Fibroblast of the aortic adventitia (primary cell): ENCODE results near the gene NBPF4. TPM values are rescaled to one million over a fixed set of nuclear protein-coding genes. Genes with fewer than 3 reads are reported as not detected.
A peak's percentile ranks its signal among the peaks of the same experiment; 100 is the strongest.

Experiments used
- DNase-seq: peaks from one replicate; pipeline ENCODE4 v3.0.0-alpha.2; 2010; ENCODE audit warnings: low read depth
- H3K4me3 ChIP-seq: 2 replicates; pipeline ENCODE4 v1.5.1; 2011; ENCODE audit warnings: low read depth, mild to moderate bottlenecking, control low read depth, low read length, moderate library complexity
- total RNA-seq: library from RNA; depleted of rRNA; stranded (reverse); fragments of >200 nt; gene quantifications from 2 replicates; pipeline ENCODE4 v1.2.3, GENCODE V29; 2012; ENCODE audit warnings: low replicate concordance
- TF ChIP-seq, protein P1 (sequence below): IDR thresholded peaks from 2 replicates; pipeline ENCODE4 v1.5.1; 2011; ENCODE audit warnings: mild to moderate bottlenecking, low read length, control low read depth, inconsistent platforms; ENCODE audit not compliant: insufficient read depth

Gene NBPF4
- total RNA-seq, 1 donor, result not detected

GRCh38 chr1:108200687-108201051 is 43.2 kb downstream of the NBPF4 start:
- TF ChIP-seq, protein P1, sequence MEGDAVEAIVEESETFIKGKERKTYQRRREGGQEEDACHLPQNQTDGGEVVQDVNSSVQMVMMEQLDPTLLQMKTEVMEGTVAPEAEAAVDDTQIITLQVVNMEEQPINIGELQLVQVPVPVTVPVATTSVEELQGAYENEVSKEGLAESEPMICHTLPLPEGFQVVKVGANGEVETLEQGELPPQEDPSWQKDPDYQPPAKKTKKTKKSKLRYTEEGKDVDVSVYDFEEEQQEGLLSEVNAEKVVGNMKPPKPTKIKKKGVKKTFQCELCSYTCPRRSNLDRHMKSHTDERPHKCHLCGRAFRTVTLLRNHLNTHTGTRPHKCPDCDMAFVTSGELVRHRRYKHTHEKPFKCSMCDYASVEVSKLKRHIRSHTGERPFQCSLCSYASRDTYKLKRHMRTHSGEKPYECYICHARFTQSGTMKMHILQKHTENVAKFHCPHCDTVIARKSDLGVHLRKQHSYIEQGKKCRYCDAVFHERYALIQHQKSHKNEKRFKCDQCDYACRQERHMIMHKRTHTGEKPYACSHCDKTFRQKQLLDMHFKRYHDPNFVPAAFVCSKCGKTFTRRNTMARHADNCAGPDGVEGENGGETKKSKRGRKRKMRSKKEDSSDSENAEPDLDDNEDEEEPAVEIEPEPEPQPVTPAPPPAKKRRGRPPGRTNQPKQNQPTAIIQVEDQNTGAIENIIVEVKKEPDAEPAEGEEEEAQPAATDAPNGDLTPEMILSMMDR, result peak; percentile 37
- DNase-seq, result peak; percentile 84
- H3K4me3 ChIP-seq, result peak overlapping the region; percentile 96

DNA sequence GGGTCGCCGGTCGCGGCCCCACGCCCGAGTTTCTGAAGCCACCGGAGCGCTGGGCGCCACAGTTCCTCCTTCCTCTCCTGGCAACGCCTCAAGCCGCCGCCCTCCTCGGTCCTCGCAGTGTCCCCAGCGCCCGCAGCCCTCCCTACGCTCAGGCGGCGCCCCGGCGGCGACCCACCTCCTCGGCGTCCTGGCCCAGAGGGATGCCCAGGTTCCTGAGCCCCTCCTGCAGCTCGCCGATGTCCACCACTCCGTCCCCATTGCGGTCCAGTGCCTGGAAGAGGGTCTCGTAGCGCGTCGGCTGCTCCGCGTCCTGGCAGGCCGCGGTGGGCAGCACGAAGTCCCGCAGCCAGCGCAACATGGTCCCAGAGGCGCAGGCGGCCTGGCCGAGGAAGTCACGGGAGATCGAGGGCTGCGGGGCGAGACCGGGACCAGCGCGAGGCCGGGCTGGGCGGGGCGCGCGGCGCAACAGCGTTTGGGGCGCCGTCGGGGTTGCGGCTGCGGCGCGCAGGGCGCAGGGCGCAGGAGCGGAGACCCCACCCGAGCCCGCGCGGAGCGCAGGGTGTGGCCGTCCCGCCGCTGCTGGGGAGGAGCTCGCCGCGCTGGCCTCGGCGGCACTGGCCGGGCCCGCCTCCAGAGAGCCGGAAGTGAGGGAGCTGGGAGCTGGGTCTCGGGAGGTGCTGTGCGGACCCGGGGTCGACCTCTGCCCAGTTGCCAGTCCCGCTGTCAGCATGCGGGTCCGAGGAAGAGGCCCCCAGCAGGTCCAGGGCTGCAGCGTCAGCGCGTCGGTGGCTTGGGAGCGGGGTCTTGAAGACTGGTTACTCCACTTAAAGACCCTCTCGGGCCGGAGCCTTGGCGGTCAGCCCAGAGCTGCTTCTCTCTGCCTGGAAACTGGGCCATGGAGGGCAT is 43.8 kb downstream of the NBPF4 start, which contains the start of gene SLC25A24:
Gene SLC25A24 (minus strand): TSS at position 563 of the 906 bp plus-strand sequence. CDS start 205 bp downstream, at position 358.
- H3K4me3 ChIP-seq, result peak within 1 kb of the TSS; percentile 96
- TF ChIP-seq, protein P1, result no peak
- DNase-seq, result peak; percentile 67

DNA sequence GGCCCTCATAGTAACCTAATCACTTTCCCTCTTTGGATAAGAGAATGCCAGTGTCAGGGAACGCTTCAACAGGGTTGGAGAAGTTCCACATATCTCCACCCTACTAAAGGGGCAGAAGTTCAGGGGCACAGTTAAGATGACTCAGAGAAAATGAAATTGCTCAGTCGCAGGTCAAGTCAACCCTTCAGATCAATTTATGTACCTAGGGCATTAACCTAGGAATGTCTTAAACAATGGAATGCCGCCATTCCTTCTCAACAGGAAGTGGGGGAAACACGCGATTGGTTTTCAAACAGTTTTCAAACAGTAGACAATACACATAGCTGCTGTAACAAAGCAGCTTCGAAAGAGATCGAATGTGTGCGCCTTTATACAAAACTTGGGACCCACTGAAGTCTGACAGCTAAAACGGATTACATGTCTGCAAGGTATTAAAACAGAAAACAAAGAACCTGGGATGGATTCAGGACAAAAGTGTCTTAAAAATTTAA is 44.6 kb downstream of the NBPF4 start:
- peak overlapping the region; percentile 96 for H3K4me3 ChIP-seq
- peak; percentile 55 for DNase-seq
- TF ChIP-seq, protein P1, result no peak

GRCh38 chr1:108194051-108194450 is 49.8 kb downstream of the NBPF4 start:
- no peak overlapping the region for H3K4me3 ChIP-seq
- TF ChIP-seq, protein P1, result no peak
- DNase-seq, result no peak

DNA sequence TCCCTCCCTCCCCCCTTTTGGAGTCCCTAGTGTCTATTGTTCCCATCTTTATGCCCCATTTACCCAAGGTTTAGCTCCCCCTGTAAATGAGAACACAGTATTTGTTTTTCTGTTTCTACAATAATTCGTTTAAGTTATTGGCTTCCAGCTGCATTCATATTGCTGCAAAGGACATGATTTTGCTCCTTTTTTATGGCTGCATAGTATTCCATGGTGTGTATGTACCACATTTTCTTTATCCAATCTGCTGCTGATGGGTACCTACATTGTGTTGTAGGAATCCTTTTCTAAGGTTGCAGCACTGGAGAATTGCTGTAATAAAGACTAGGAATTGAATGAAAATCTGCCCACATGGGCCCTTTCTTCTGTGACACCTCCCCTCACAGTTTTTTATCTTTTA is 50.5 kb downstream of the NBPF4 start:
- no peak for DNase-seq
- TF ChIP-seq, protein P1, result no peak
- H3K4me3 ChIP-seq, result no peak overlapping the region

- no peak for DNase-seq
- no peak overlapping the region for H3K4me3 ChIP-seq
- TF ChIP-seq, protein P1, result no peak
These were observed 51.3 kb downstream of the NBPF4 start for GRCh38 chr1:108192581-108192980.
